ENCODE results near the gene SLIT3.

DNA sequence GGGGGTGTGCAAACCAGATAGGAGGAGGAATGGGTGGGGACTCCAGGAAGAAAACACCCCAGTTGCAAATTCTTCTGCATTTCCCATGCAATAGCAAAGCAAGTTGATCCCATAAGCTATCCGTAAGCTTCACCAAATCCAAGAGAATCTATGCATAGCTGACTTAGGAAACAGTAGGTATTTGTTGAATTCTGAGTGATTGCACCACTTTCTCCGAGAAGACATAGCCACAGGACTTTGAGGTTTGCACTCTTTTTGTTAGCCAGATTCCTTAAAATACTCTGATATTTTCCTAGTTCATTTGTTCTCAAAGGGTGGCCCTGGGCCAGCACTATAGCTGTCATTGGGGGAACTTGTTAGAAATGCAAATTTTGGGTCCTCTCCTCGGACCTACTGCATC lies 271.9 kb downstream of the SLIT3 start:
- TF ChIP-seq, protein P1, sequence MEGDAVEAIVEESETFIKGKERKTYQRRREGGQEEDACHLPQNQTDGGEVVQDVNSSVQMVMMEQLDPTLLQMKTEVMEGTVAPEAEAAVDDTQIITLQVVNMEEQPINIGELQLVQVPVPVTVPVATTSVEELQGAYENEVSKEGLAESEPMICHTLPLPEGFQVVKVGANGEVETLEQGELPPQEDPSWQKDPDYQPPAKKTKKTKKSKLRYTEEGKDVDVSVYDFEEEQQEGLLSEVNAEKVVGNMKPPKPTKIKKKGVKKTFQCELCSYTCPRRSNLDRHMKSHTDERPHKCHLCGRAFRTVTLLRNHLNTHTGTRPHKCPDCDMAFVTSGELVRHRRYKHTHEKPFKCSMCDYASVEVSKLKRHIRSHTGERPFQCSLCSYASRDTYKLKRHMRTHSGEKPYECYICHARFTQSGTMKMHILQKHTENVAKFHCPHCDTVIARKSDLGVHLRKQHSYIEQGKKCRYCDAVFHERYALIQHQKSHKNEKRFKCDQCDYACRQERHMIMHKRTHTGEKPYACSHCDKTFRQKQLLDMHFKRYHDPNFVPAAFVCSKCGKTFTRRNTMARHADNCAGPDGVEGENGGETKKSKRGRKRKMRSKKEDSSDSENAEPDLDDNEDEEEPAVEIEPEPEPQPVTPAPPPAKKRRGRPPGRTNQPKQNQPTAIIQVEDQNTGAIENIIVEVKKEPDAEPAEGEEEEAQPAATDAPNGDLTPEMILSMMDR (IDR thresholded peaks at IDR 0.05), result no peak
- TF ChIP-seq MXI1 (IDR thresholded peaks at IDR 0.05; ENCODE audit: low read depth, low read length) (no peak), FOXM1 (IDR thresholded peaks at IDR 0.05; ENCODE audit: low read depth) (no peak), EP300 (IDR thresholded peaks at IDR 0.05; ENCODE audit: borderline replicate concordance in 1 of 2, low read depth in 1 of 2, low read length in 1 of 2) (no peak), TEAD4 (IDR thresholded peaks at IDR 0.05; ENCODE audit: borderline replicate concordance, insufficient read depth) (no peak), FOXJ3 (CRISPR knock-in tag; IDR thresholded peaks at IDR 0.05) (no peak), POLR2AphosphoS5 (IDR thresholded peaks at IDR 0.05; ENCODE audit: low read depth, low read length) (no peak), TAF1 (IDR thresholded peaks at IDR 0.05; ENCODE audit: borderline replicate concordance, low read depth, low read length) (no peak), SMC3 (IDR thresholded peaks at IDR 0.05; ENCODE audit: low read depth, low read length) (no peak), ELF1 (IDR thresholded peaks at IDR 0.05) (no peak), SIN3A (IDR thresholded peaks at IDR 0.05; ENCODE audit: borderline replicate concordance, low read depth, low read length) (no peak)
- TF ChIP-seq, protein P2, sequence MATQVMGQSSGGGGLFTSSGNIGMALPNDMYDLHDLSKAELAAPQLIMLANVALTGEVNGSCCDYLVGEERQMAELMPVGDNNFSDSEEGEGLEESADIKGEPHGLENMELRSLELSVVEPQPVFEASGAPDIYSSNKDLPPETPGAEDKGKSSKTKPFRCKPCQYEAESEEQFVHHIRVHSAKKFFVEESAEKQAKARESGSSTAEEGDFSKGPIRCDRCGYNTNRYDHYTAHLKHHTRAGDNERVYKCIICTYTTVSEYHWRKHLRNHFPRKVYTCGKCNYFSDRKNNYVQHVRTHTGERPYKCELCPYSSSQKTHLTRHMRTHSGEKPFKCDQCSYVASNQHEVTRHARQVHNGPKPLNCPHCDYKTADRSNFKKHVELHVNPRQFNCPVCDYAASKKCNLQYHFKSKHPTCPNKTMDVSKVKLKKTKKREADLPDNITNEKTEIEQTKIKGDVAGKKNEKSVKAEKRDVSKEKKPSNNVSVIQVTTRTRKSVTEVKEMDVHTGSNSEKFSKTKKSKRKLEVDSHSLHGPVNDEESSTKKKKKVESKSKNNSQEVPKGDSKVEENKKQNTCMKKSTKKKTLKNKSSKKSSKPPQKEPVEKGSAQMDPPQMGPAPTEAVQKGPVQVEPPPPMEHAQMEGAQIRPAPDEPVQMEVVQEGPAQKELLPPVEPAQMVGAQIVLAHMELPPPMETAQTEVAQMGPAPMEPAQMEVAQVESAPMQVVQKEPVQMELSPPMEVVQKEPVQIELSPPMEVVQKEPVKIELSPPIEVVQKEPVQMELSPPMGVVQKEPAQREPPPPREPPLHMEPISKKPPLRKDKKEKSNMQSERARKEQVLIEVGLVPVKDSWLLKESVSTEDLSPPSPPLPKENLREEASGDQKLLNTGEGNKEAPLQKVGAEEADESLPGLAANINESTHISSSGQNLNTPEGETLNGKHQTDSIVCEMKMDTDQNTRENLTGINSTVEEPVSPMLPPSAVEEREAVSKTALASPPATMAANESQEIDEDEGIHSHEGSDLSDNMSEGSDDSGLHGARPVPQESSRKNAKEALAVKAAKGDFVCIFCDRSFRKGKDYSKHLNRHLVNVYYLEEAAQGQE (IDR thresholded peaks at IDR 0.05; ENCODE audit: low read depth, low read length), result no peak
- TF ChIP-seq, protein P3, sequence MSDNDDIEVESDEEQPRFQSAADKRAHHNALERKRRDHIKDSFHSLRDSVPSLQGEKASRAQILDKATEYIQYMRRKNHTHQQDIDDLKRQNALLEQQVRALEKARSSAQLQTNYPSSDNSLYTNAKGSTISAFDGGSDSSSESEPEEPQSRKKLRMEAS (IDR thresholded peaks at IDR 0.05; ENCODE audit: low read depth), result no peak
- TF ChIP-seq, protein P4, sequence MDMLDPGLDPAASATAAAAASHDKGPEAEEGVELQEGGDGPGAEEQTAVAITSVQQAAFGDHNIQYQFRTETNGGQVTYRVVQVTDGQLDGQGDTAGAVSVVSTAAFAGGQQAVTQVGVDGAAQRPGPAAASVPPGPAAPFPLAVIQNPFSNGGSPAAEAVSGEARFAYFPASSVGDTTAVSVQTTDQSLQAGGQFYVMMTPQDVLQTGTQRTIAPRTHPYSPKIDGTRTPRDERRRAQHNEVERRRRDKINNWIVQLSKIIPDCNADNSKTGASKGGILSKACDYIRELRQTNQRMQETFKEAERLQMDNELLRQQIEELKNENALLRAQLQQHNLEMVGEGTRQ (IDR thresholded peaks at IDR 0.05; ENCODE audit: borderline replicate concordance, low read depth, low read length), result no peak

All from SK-N-SH (cell line).